Measurements from ENCODE around the gene PRDM4. TPM values are rescaled to one million over a fixed set of nuclear protein-coding genes. Genes with fewer than 3 reads are reported as not detected.

Gene PRDM4
- total RNA-seq, 2 donors from 2014 or later = 24.5 to 37.2 TPM

DNA sequence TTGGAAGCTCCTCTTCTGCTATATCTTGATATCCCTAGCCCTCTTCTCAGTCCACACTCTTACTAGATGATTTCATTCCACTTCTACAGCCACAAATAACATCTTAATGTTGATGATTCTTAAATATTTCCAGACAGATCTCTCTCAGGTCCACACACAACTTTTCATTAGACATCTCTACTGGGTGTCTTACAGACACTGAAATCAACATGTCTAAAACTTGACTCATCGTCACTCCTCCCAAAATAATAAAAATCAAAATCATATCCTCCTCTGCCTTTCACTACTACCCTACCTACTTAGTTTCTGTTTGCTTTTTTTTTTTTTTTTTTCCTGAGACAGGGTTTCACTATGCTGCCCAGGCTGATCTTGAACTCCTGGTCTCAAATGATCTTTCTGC lies 11.9 kb downstream of the PRDM4 start:
- Histone ChIP-seq H3K27me3 (replicated peaks; ENCODE audit: insufficient read depth) (no peaks in the 10 kb centered on the region), H3K27ac (no peak overlapping the region), H3K9me3 (no peaks in the 10 kb centered on the region), H3K36me3 (peaks cover 41% of the 10 kb centered on the region), H3K4me3 (no peak overlapping the region), H3K4me1 (ENCODE audit: control insufficient read depth in 1 of 2, low read depth in 2 of 2) (peaks cover 8 to 14% of the 10 kb centered on the region in 2 donors)
- TF ChIP-seq CTCF (IDR thresholded peaks at IDR 0.05) = no peak
- no peak for ATAC-seq (ENCODE audit: insufficient number of reproducible peaks, low FRiP score, low read depth)
- DNase-seq (ENCODE audit: low spot score) = no peak

GRCh38 chr12:107748472-107748871 lies 12.5 kb downstream of the PRDM4 start:
- H3K27me3 ChIP-seq (replicated peaks; ENCODE audit: insufficient read depth) = no peaks in the 10 kb centered on the region
- H3K4me1 ChIP-seq (ENCODE audit: control insufficient read depth in 1 of 2, low read depth in 2 of 2) = peaks cover 8 to 14% of the 10 kb centered on the region in 2 donors
- no peak for TF ChIP-seq CTCF (IDR thresholded peaks at IDR 0.05)
- no peaks in the 10 kb centered on the region for H3K9me3 ChIP-seq
- H3K4me3 ChIP-seq = no peak overlapping the region
- H3K36me3 ChIP-seq = peaks cover 41% of the 10 kb centered on the region
- no peak for ATAC-seq (ENCODE audit: insufficient number of reproducible peaks, low FRiP score, low read depth)
- no peak for DNase-seq (ENCODE audit: low spot score)
- H3K27ac ChIP-seq = no peak overlapping the region

GRCh38 chr12:107736914-107737313 lies 24.0 kb downstream of the PRDM4 start:
- Histone ChIP-seq H3K4me3 (no peak overlapping the region), H3K36me3 (peaks cover 65% of the 10 kb centered on the region), H3K27ac (no peak overlapping the region), H3K9me3 (no peaks in the 10 kb centered on the region), H3K27me3 (replicated peaks; ENCODE audit: insufficient read depth) (no peaks in the 10 kb centered on the region), H3K4me1 (ENCODE audit: control insufficient read depth in 1 of 2, low read depth in 2 of 2) (no peaks in the 10 kb centered on the region)
- DNase-seq (ENCODE audit: low spot score) (no peak), ATAC-seq (ENCODE audit: insufficient number of reproducible peaks, low FRiP score, low read depth) (no peak)
- TF ChIP-seq CTCF (IDR thresholded peaks at IDR 0.05) = no peak

DNA sequence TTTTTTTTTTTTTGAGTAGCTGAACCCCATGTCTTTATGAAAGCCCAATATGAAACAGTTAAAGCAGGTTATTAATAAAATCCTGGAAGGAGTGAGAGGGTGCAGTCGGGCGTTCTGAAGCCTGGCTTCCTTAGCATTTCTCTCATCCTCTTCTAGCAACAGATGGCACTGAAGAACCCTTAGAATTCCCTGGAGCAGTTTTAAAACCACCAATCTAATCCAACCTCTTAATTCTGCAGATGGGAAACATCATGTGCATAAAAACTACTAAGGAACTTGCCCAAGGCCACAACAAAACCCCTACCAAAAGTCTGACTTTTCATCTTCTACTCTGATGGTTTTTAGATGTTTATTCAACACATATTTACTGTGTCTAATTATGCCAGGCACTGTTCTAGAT lies 25.2 kb downstream of the PRDM4 start:
- DNase-seq (ENCODE audit: low spot score) = no peak
- no peak for ATAC-seq (ENCODE audit: insufficient number of reproducible peaks, low FRiP score, low read depth)
- Histone ChIP-seq H3K27me3 (replicated peaks; ENCODE audit: insufficient read depth) (no peaks in the 10 kb centered on the region), H3K27ac (no peak overlapping the region), H3K4me3 (no peak overlapping the region), H3K9me3 (no peaks in the 10 kb centered on the region), H3K4me1 (ENCODE audit: control insufficient read depth in 1 of 2, low read depth in 2 of 2) (no peaks in the 10 kb centered on the region), H3K36me3 (peaks cover 54% of the 10 kb centered on the region)
- no peak for TF ChIP-seq CTCF (IDR thresholded peaks at IDR 0.05)

- no peak for DNase-seq (ENCODE audit: low spot score)
- no peak overlapping the region for H3K27ac ChIP-seq
- no peaks in the 10 kb centered on the region for H3K4me1 ChIP-seq (ENCODE audit: control insufficient read depth in 1 of 2, low read depth in 2 of 2)
- peaks cover 46% of the 10 kb centered on the region for H3K36me3 ChIP-seq
- H3K9me3 ChIP-seq = no peaks in the 10 kb centered on the region
- ATAC-seq (ENCODE audit: insufficient number of reproducible peaks, low FRiP score, low read depth) = no peak
- H3K4me3 ChIP-seq = no peak overlapping the region
- TF ChIP-seq CTCF (IDR thresholded peaks at IDR 0.05) = no peak
- no peaks in the 10 kb centered on the region for H3K27me3 ChIP-seq (replicated peaks; ENCODE audit: insufficient read depth)
Observed at GRCh38 chr12:107734139-107734538, 26.8 kb downstream of the PRDM4 start.

Data from thoracic aorta (tissue), 2 donors.